WTC11 (cell line): ENCODE results near the gene CAPN12.

Experiments used
- CBFB ChIP-seq: sonication (generic); formaldehyde crosslinking; IDR thresholded peaks from 2 replicates; pipeline ENCODE4 v1.8.1; 2022; ENCODE audit warnings: mild to moderate bottlenecking, low read depth, missing genetic modification reagents
- CTCF ChIP-seq: fragments of 200-600 bp; IDR thresholded peaks from 2 replicates; pipeline ENCODE4 v1.8.0; 2022; ENCODE audit warnings: antibody characterized with exemption
- ETV6 ChIP-seq: sonication (generic); formaldehyde crosslinking; IDR thresholded peaks from 2 replicates; pipeline ENCODE4 v1.8.1; 2022; ENCODE audit warnings: mild to moderate bottlenecking, missing genetic modification reagents
- FOXK1 ChIP-seq: sonication (generic); formaldehyde crosslinking; IDR thresholded peaks from 2 replicates; pipeline ENCODE4 v1.8.0; 2022; ENCODE audit warnings: mild to moderate bottlenecking, moderate library complexity, missing genetic modification reagents
- FOXP1 ChIP-seq: sonication (generic); formaldehyde crosslinking; IDR thresholded peaks from 2 replicates; pipeline ENCODE4 v1.8.0; 2022; ENCODE audit warnings: missing genetic modification reagents, mild to moderate bottlenecking, moderate library complexity, borderline replicate concordance
- NFYB ChIP-seq: sonication (generic); formaldehyde crosslinking; conservative IDR thresholded peaks from 2 replicates; pipeline ENCODE4 v1.8.0; 2022; ENCODE audit warnings: low read depth, missing genetic modification reagents
- SOX15 ChIP-seq: fragments of 250-450 bp; sonication (Bioruptor Pico); IDR thresholded peaks from 2 replicates; pipeline ENCODE4 v1.9.0; 2021; ENCODE audit warnings: mild to moderate bottlenecking
- TEAD4 ChIP-seq: sonication (generic); formaldehyde crosslinking; IDR thresholded peaks from 2 replicates; pipeline ENCODE4 v1.8.0; 2022; ENCODE audit warnings: mild to moderate bottlenecking, missing genetic modification reagents
- TP53 ChIP-seq: sonication (generic); formaldehyde crosslinking; IDR thresholded peaks from 2 replicates; pipeline ENCODE4 v1.8.1; 2023; ENCODE audit warnings: mild to moderate bottlenecking, missing genetic modification reagents
- USF1 ChIP-seq: sonication (generic); formaldehyde crosslinking; IDR thresholded peaks from 2 replicates; pipeline ENCODE4 v1.8.0; 2022; ENCODE audit warnings: mild to moderate bottlenecking, missing genetic modification reagents
- ZNF138 ChIP-seq: sonication (generic); formaldehyde crosslinking; conservative IDR thresholded peaks from 2 replicates; pipeline ENCODE4 v1.8.1; 2022; ENCODE audit warnings: mild to moderate bottlenecking, moderate library complexity, missing genetic modification reagents
- ZNF416 ChIP-seq: fragments of 250-450 bp; sonication (Bioruptor Pico); IDR thresholded peaks from 2 replicates; pipeline ENCODE4 v1.9.0; 2021; ENCODE audit warnings: mild to moderate bottlenecking, inconsistent platforms
- TF ChIP-seq, protein P1 (sequence below): sonication (generic); formaldehyde crosslinking; IDR thresholded peaks from 2 replicates; pipeline ENCODE4 v1.8.0; 2022; ENCODE audit warnings: mild to moderate bottlenecking, missing genetic modification reagents

GRCh38 chr19:38721496-38721895 is 22.8 kb downstream of the CAPN12 start:
- TF ChIP-seq CTCF (no peak), CBFB (no peak), TEAD4 (no peak), TP53 (CRISPR knock-in tag) (no peak), ETV6 (CRISPR knock-in tag) (no peak), USF1 (no peak), NFYB (CRISPR knock-in tag) (no peak), SOX15 (no peak), FOXP1 (no peak), ZNF416 (CRISPR knock-in tag) (no peak), FOXK1 (CRISPR knock-in tag) (no peak), ZNF138 (CRISPR knock-in tag) (no peak)
- TF ChIP-seq, protein P1, sequence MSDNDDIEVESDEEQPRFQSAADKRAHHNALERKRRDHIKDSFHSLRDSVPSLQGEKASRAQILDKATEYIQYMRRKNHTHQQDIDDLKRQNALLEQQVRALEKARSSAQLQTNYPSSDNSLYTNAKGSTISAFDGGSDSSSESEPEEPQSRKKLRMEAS (CRISPR knock-in tag), result no peak
